Gastroesophageal sphincter (tissue), 3 donors: ENCODE measurements around the gene UROD.
"Not testable (repeated sequence)": the region's sequence is repeated elsewhere in the genome, so short reads cannot be mapped to it uniquely, and the experiment has no call there.

Experiments
- CTCF ChIP-seq, 4 experiments: fragments of 200-600 bp in 2 of 4; fragments of 450-650 bp in 2 of 4; sonication (generic) in 1 of 4; IDR thresholded peaks; one replicate each; pipeline ENCODE4 v1.5.1; 2017 to 2019; ENCODE audit warnings: antibody characterized with exemption in 4 of 4, mild to moderate bottlenecking in 2 of 4, moderate library complexity in 2 of 4
- POLR2A ChIP-seq, 2 donors: fragments of 450-650 bp; IDR thresholded peaks; one replicate each; pipeline ENCODE4 v1.6.1; 2017; ENCODE audit warnings: antibody characterized with exemption in 2 of 2, mild to moderate bottlenecking in 2 of 2, moderate library complexity in 1 of 2
- POLR2AphosphoS5 ChIP-seq: sonication (generic); formaldehyde crosslinking; IDR thresholded peaks from one replicate; pipeline ENCODE4 v1.6.1; 2017; ENCODE audit warnings: antibody characterized with exemption

GRCh38 chr1:45001576-45001975 lies 10.5 kb upstream of the UROD start:
- TF ChIP-seq CTCF (IDR thresholded peaks at IDR 0.05); POLR2A (IDR thresholded peaks at IDR 0.05); POLR2AphosphoS5: not testable (repeated sequence)
